ENCODE results near the gene PFDN1. TPM values are rescaled to one million over a fixed set of nuclear protein-coding genes. Genes with fewer than 3 reads are reported as not detected.

PFDN1 gene
- total RNA-seq, 1 experiment from 2014 or later: 69.1 TPM

DNA sequence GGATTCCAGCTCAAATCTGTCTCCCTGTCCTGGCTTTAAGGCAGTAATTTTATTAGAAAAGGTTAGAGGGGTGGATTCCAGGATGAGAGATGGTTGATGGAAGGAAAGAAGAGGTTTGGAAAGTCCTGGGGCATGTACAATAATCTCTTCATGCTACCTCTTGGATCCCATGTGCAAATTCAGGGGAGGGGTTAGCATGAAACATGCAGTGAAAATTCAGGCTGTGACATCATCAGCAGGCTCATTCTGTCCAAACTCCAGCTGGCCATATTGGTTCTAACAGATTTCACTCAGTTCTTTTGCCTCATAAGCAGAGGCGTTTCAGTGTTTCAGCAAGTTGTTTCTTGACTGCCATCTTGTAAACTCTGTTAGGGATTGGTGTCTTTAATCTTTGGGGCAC, 72.5 kb downstream of the PFDN1 start:
- BruUV-seq (replicated peaks): no TSS peak
- intact Hi-C loops (cut with micrococcal nuclease; ENCODE audit: unreplicated experiment): loop anchor here (10.0 kb wide), 1 partner anchor 446 kb away; no protein-coding TSS in a partner anchor
- Histone ChIP-seq H2AFZ (no peak overlapping the region), H3K4me3 (no peak overlapping the region), H3K4me2 (no peak overlapping the region), H3K9me3 (ENCODE audit: insufficient read depth, low read depth) (peaks cover 4% of the 10 kb centered on the region; the same call in 1 of the 2 replicates), H3K79me2 (ENCODE audit: low read depth) (no peaks in the 10 kb centered on the region), H3K27me3 (ENCODE audit: insufficient read depth, low read depth) (no peaks in the 10 kb centered on the region), H3K9me2 (ENCODE audit: insufficient read depth) (no peaks in the 10 kb centered on the region; the same call in 1 of the 2 replicates), H3K27ac (no peak overlapping the region), H3K4me1 (replicated peaks; ENCODE audit: insufficient read depth) (no peaks in the 10 kb centered on the region), H4K20me1 (ENCODE audit: insufficient read depth) (no peaks in the 10 kb centered on the region), H3K36me3 (ENCODE audit: low read depth) (no peaks in the 10 kb centered on the region), H3F3A (ENCODE audit: insufficient read depth, low read depth) (no peaks in the 10 kb centered on the region)
- TF ChIP-seq, protein P1, sequence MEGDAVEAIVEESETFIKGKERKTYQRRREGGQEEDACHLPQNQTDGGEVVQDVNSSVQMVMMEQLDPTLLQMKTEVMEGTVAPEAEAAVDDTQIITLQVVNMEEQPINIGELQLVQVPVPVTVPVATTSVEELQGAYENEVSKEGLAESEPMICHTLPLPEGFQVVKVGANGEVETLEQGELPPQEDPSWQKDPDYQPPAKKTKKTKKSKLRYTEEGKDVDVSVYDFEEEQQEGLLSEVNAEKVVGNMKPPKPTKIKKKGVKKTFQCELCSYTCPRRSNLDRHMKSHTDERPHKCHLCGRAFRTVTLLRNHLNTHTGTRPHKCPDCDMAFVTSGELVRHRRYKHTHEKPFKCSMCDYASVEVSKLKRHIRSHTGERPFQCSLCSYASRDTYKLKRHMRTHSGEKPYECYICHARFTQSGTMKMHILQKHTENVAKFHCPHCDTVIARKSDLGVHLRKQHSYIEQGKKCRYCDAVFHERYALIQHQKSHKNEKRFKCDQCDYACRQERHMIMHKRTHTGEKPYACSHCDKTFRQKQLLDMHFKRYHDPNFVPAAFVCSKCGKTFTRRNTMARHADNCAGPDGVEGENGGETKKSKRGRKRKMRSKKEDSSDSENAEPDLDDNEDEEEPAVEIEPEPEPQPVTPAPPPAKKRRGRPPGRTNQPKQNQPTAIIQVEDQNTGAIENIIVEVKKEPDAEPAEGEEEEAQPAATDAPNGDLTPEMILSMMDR (conservative IDR thresholded peaks at IDR 0.05): no peak
- no peak for TF ChIP-seq EZH2 (IDR thresholded peaks at IDR 0.05; ENCODE audit: low read depth)
- no peak for DNase-seq
- POLR2A ChIA-PET (ENCODE audit: unreplicated experiment): no interaction called here
- CTCF ChIA-PET: no interaction called here

DNA sequence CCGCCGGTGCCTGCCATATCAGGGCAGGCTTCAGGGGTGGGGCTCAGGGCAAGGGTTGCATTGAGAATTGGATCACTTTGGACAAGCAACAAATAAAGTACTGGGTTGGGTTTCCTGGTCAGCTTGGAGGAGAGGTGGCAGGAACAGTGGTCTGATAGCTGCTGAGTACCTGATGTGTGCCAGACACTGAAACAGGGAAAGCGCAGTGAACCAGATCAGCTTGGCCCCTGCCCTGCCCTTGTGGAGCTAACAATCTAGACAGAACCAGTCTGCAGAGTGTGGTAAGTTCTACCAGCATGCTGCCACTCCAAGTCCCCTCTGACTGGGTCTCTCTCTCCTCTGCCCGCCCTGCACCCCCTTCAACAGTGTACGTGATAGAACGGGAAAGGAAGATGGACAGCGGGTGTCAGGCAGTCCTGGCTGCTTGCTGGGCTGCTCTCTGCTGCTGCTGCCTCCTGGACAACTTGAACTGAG, 74.5 kb downstream of the PFDN1 start:
- TF ChIP-seq, protein P1 (conservative IDR thresholded peaks at IDR 0.05): no peak
- no peak for TF ChIP-seq EZH2 (IDR thresholded peaks at IDR 0.05; ENCODE audit: low read depth)
- Histone ChIP-seq H3K36me3 (ENCODE audit: low read depth) (no peaks in the 10 kb centered on the region), H2AFZ (no peak overlapping the region), H3K27me3 (ENCODE audit: insufficient read depth, low read depth) (no peaks in the 10 kb centered on the region), H3K9me3 (ENCODE audit: insufficient read depth, low read depth) (peaks cover 4% of the 10 kb centered on the region; the same call in 1 of the 2 replicates), H3K4me1 (replicated peaks; ENCODE audit: insufficient read depth) (no peaks in the 10 kb centered on the region), H3K27ac (no peak overlapping the region), H3K4me2 (no peak overlapping the region), H3K79me2 (ENCODE audit: low read depth) (no peaks in the 10 kb centered on the region), H4K20me1 (ENCODE audit: insufficient read depth) (no peaks in the 10 kb centered on the region), H3F3A (ENCODE audit: insufficient read depth, low read depth) (no peaks in the 10 kb centered on the region), H3K4me3 (no peak overlapping the region), H3K9me2 (ENCODE audit: insufficient read depth) (no peaks in the 10 kb centered on the region)
- no peak for DNase-seq
- no TSS peak for BruUV-seq (replicated peaks)
- ChIA-PET CTCF (no interaction called here), POLR2A (ENCODE audit: unreplicated experiment) (no interaction called here)
- intact Hi-C loops (cut with micrococcal nuclease; ENCODE audit: unreplicated experiment): loop anchor here (10.0 kb wide), 1 partner anchor 144 kb away; no protein-coding TSS in a partner anchor

DNA sequence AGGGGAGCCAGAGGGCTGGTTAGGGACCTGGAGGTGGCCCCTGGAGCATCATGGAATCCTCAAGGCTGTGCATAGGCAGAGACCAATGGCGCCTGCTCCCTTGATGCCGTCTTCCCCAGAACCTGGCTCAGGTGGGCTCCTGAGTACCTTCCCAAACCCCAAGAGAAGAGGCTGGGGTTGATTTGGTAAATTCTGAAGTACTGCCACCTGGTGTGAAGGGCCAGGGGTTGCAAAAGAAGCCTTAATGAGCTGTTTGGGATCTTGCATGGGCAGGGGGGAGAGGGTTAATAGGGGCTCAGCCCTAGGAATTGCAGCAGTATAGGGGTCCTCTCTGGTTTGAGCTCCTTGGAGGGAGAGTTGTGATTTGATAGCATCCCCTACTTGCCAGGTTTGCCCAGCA, 75.9 kb downstream of the PFDN1 start:
- intact Hi-C loops (cut with micrococcal nuclease; ENCODE audit: unreplicated experiment): loop anchor here (10.0 kb wide), 1 partner anchor 142 kb away; no protein-coding TSS in a partner anchor
- DNase-seq: no peak
- peaks cover 2% of the 10 kb centered on the region; the same call in 1 of the 2 replicates for H3F3A ChIP-seq (ENCODE audit: insufficient read depth, low read depth)
- no peaks in the 10 kb centered on the region for H4K20me1 ChIP-seq (ENCODE audit: insufficient read depth)
- no peaks in the 10 kb centered on the region for H3K36me3 ChIP-seq (ENCODE audit: low read depth)
- ChIA-PET POLR2A (ENCODE audit: unreplicated experiment) (no interaction called here), CTCF (interaction anchor here (0.6 to 0.7 kb wide), 2 partner anchors 13 to 29 kb away, joined by 3 to 4 read pairs; no protein-coding TSS in a partner anchor)
- no peaks in the 10 kb centered on the region for H3K27me3 ChIP-seq (ENCODE audit: insufficient read depth, low read depth)
- no peak overlapping the region for H3K27ac ChIP-seq
- peaks cover 4% of the 10 kb centered on the region; the same call in 1 of the 2 replicates for H3K9me3 ChIP-seq (ENCODE audit: insufficient read depth, low read depth)
- H3K9me2 ChIP-seq (ENCODE audit: insufficient read depth): no peaks in the 10 kb centered on the region
- H3K79me2 ChIP-seq (ENCODE audit: low read depth): no peaks in the 10 kb centered on the region
- no peak overlapping the region for H3K4me3 ChIP-seq
- no peak overlapping the region for H2AFZ ChIP-seq
- H3K4me2 ChIP-seq: no peak overlapping the region
- H3K4me1 ChIP-seq (replicated peaks; ENCODE audit: insufficient read depth): peaks cover 2% of the 10 kb centered on the region
- TF ChIP-seq, protein P1 (conservative IDR thresholded peaks at IDR 0.05): no peak
- no peak for TF ChIP-seq EZH2 (IDR thresholded peaks at IDR 0.05; ENCODE audit: low read depth)
- no TSS peak for BruUV-seq (replicated peaks)
